H1 (cell line): ENCODE results near the gene CRYM. TPM values are rescaled to one million over a fixed set of nuclear protein-coding genes. Genes with fewer than 3 reads are reported as not detected.

Source experiments
- ATF3 ChIP-seq: IDR thresholded peaks from 2 replicates; pipeline ENCODE4 v1.6.1; 2011; ENCODE audit warnings: low read depth, mild to moderate bottlenecking, low read length; ENCODE audit not compliant: insufficient read depth
- BACH1 ChIP-seq: IDR thresholded peaks from 2 replicates; pipeline ENCODE4 v1.6.1; 2012; ENCODE audit warnings: low read length, improper control_type of control experiment
- BRCA1 ChIP-seq: IDR thresholded peaks from 2 replicates; pipeline ENCODE4 v1.6.1; 2012; ENCODE audit warnings: low read depth, low read length, improper control_type of control experiment
- CBX8 ChIP-seq: fragments of 300-800, 300-1000 bp; sonication (generic); IDR thresholded peaks from 2 replicates; pipeline ENCODE4 v1.7.1; 2016; ENCODE audit warnings: low read depth, low read length, borderline replicate concordance
- HDAC6 ChIP-seq: IDR thresholded peaks from one replicate; pipeline ENCODE4 v1.7.1; 2012; ENCODE audit warnings: low read depth, mild to moderate bottlenecking, inconsistent platforms, low read length, moderate library complexity
- JUN ChIP-seq: IDR thresholded peaks from 2 replicates; pipeline ENCODE4 v1.6.1; 2011; ENCODE audit warnings: low read depth, mild to moderate bottlenecking, improper control_type of control experiment, low read length
- PHF8 ChIP-seq: fragments of 200-600 bp; sonication (generic); conservative IDR thresholded peaks from 2 replicates; pipeline ENCODE4 v1.7.1; 2012; ENCODE audit warnings: low read depth, mild to moderate bottlenecking, inconsistent platforms, low read length, moderate library complexity
- RXRA ChIP-seq: IDR thresholded peaks from 2 replicates; pipeline ENCODE4 v1.6.1; 2011; ENCODE audit warnings: low read depth, mild to moderate bottlenecking, low read length, moderate library complexity; ENCODE audit not compliant: insufficient read depth
- SUZ12 ChIP-seq: fragments of 200-600 bp; sonication (generic); IDR thresholded peaks from 2 replicates; pipeline ENCODE4 v1.6.1; 2012; ENCODE audit warnings: mild to moderate bottlenecking, inconsistent platforms, low read length, moderate library complexity, mixed read lengths
- polyA plus RNA-seq, 7 experiments: library from polyadenylated mRNA; depleted of rRNA in 3 of 7; stranded (reverse) in 5 of 7; unstranded in 2 of 7; fragments of >200 nt in 5 of 7; fragments of 200-250 nt in 2 of 7; gene quantifications; 1 replicate in 5 of 7; 2 replicates in 1 of 7; 4 replicates in 1 of 7; pipeline versions ENCODE4 v1.2.1 to v1.2.3, GENCODE V29; 2011 to 2013; ENCODE audit warnings: missing spikeins in 2 of 7, mixed read lengths in 2 of 7
- total RNA-seq: library from RNA; stranded (reverse); fragmentation: NEBNext Ultra II Directional; extraction: Animal tissue kit (Norgen Biotek cat#: 25700); gene quantifications from 2 replicates; pipeline ENCODE4 v1.2.1, GENCODE V29; 2021

Gene CRYM
- total and polyA plus RNA-seq, 2 of the 8 experiments (the other 6 are each of a cell fraction or from before 2014, with no cell fraction given) = 12.9 to 40.4 TPM

DNA sequence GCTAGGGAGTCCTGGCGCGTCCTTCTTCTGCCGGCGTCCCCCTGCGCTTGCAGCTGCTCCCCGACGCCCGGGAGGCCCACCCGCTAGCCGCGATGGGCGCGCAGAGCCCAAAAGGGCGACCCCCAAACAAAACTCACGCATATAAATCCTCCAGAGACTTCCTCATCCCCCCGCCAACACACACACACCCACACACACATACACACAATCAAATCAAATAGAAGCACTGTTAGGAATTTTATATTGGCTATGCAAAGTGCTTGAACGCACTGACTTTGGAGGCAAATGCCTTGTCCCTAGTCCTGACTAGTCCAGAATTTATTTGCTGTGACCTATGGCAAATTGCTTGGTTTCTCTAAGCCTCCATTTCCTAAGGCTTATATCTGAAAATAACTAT, 23.8 kb upstream of the CRYM start (continued):
- TF ChIP-seq ATF3 = no peak
- no peak for TF ChIP-seq BRCA1
- TF ChIP-seq HDAC6 = no peak
- TF ChIP-seq SUZ12 = no peak
- no peak for TF ChIP-seq PHF8
- no peak for TF ChIP-seq JUN
- no peak for TF ChIP-seq RXRA
- TF ChIP-seq CBX8 = no peak
- TF ChIP-seq BACH1 = no peak
